Astrocyte of the spinal cord (primary cell): ENCODE measurements around the gene COL8A1.

Experiments
- DNase-seq: peaks from one replicate; pipeline ENCODE4 v3.0.0; 2011; ENCODE audit warnings: low read depth, low spot score
- H3K4me3 ChIP-seq: 2 replicates; pipeline ENCODE4 v1.5.1; 2011; ENCODE audit warnings: low read depth, mild to moderate bottlenecking, low read length, moderate library complexity
- CTCF ChIP-seq: IDR thresholded peaks from 2 replicates; pipeline ENCODE4 v1.5.1; 2012; ENCODE audit warnings: low read depth, mild to moderate bottlenecking, low read length, inconsistent platforms
- in situ Hi-C: cut with HindIII; loops from 2 replicates; pipeline ENCODE4 v1.10.0; 2017; ENCODE audit warnings: low sequenced_read_pairs

The COL8A1 gene

GRCh38 chr3:99712291-99712954 is 74.0 kb downstream of the COL8A1 start:
- TF ChIP-seq CTCF = no peak
- H3K4me3 ChIP-seq = no peak overlapping the region
- in situ Hi-C loops = no loop called here

DNA sequence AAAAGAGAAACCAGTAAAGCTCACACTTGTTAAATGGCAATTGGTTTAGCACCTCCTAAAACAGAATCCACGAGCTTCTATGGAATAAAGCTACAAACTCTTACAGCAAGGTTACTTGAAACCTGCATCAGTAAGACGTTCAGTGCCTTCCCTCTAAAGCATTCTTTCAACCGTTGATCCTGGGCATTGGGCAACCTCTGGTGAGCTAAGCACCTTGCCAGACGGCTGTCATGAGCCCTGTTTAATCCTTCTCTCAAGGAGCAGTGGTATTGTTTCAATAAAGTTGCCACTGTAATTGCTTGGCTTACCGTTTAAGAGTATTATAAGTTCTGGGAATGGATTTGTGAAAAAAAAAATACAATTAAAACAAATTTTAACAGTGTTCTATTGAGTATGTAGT is 75.0 kb downstream of the COL8A1 start:
- no peak overlapping the region for H3K4me3 ChIP-seq
- no peak for TF ChIP-seq CTCF
- DNase-seq = no peak
- in situ Hi-C loops = no loop called here

More at GRCh38 chr3:99712291-99712954, 74.0 kb downstream of the COL8A1 start:
- no peak for DNase-seq

DNA sequence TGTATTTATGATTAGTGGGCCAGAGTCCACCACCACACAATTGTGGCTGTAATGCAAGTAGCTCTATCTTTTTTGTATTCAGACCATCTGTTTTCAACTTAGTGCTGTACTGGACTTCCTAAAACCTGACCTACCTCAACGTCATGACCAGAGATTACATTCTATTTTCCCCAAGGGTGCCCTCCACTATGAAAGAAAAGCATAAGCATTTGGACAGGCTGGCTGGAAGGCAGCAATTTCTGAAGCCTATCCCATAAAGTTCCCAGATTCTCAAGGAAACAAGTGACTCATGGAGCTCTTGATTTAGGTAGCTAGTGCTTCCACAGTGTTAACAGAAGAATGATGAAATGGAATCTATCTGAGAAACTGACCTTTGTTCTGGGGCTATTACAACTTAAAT is 75.8 kb downstream of the COL8A1 start:
- TF ChIP-seq CTCF = no peak
- in situ Hi-C loops = no loop called here
- peak; percentile 81 for DNase-seq
- no peak overlapping the region for H3K4me3 ChIP-seq

DNA sequence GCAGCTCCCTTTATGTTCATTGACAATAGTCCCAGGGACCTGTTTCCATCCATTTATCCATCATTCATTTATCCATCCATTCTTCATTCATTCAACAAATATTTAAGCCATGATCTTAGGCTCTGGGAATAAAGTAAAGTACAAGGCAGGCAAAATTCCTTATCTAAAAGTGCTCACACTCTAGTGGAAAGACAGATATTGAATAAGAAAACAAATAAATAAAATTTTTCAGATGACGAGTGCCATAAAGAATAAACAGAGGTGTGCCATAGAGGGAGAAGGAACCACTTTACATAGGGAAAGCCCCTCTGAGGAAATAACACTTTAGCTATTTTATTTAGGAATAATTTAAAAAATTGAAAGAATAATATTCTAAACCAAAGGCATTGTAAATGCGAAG is 76.2 kb downstream of the COL8A1 start:
- H3K4me3 ChIP-seq = no peak overlapping the region
- DNase-seq = no peak
- no peak for TF ChIP-seq CTCF
- in situ Hi-C loops = no loop called here

DNA sequence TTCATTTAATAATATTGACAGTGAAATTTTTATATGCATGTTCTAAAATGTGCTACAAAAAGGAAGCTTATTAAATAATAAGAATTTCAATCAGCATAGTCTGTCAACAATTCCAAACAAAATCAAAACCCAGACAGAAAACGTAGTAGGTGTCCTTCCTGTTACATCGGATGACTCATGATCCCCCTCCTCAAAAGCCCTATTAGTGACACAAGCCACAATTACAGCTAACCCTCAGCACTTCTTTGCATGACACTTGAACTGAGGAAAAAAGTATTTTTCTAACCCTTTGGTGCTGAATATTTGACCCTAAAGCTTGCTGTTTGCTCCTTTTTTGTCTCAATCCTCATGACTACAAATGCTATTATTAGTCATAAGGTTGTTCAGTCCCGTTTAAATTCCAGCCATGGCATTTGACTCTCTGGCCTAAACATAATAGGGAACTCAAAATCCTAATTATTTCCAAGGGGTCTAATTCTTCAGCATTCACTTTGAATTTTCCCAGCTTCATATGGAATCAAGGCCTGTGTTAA is 78.1 kb downstream of the COL8A1 start:
- H3K4me3 ChIP-seq = no peak overlapping the region
- no peak for DNase-seq
- TF ChIP-seq CTCF = no peak
- in situ Hi-C loops = no loop called here

GRCh38 chr3:99720985-99721632 is 82.7 kb downstream of the COL8A1 start:
- TF ChIP-seq CTCF = no peak

More at GRCh38 chr3:99720985-99721632, 82.7 kb downstream of the COL8A1 start:
- in situ Hi-C loops = no loop called here
- H3K4me3 ChIP-seq = no peak overlapping the region
- no peak for DNase-seq
